ENCODE results near the gene ZNF318. TPM values are rescaled to one million over a fixed set of nuclear protein-coding genes. Genes with fewer than 3 reads are reported as not detected.

Gene ZNF318
- total and polyA plus RNA-seq, 10 of the 15 experiments (the other 5 are each of a cell fraction or from before 2014, with no cell fraction given), result 3.4 to 79.8 (median 13.7) TPM

DNA sequence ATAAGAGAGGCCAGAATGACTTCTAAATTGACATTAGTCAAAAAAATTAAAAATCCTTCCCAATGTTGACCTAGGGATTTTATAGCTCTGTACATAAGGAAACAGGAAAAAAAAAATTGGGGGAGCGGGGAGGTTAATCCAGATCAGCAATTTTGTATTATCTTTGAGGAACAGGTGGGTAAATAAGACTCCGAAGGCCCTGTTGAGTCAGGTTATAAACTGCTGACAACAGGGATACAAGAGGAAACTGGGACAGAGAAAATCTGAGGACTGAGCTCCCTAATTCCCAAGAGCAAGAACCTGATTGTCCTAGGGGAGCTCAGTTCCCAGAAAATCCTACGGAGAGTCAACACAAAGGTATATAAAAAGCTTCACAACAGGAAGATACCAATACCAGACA lies 34.0 kb downstream of the ZNF318 start:
- H3K9ac ChIP-seq (ENCODE audit: control insufficient read depth, insufficient read depth, low read length), result no peak overlapping the region
- no peaks in the 10 kb centered on the region for H3K9me3 ChIP-seq (replicated peaks; ENCODE audit: control insufficient read depth, insufficient read depth, low read length)
- DNase-seq (ENCODE audit: low read depth, low spot score), result no peak
- H2AFZ ChIP-seq (ENCODE audit: control insufficient read depth, low read depth, low read length), result no peak overlapping the region
- no TSS peak for BruUV-seq (replicated peaks)
- SMC1A ChIA-PET (ENCODE audit: uncharacterized antibody, unreplicated experiment), result interaction anchor here (0.7 to 8.4 kb wide), 16 partner anchors 14 to 70 kb away, joined by 3 to 90 read pairs (median 8); partner anchors contain the start of gene CRIP3
- H3K79me2 ChIP-seq (ENCODE audit: control insufficient read depth, insufficient read depth, low read length), result peaks cover 3% of the 10 kb centered on the region
- in situ Hi-C loops (cut with MboI), result no loop called here
- no peaks in the 10 kb centered on the region for H3K27me3 ChIP-seq (replicated peaks in 1 of 2; ENCODE audit: control insufficient read depth in 2 of 2, insufficient read depth in 2 of 2, low read length in 1 of 2)
- intact Hi-C loops (cut with micrococcal nuclease; ENCODE audit: unreplicated experiment), result loop anchor here (2.0 kb wide), 1 partner anchor 73 kb away; no protein-coding TSS in a partner anchor
- H3K4me1 ChIP-seq (ENCODE audit: control insufficient read depth, insufficient read depth, low read length), result peaks cover 31% of the 10 kb centered on the region
- ATAC-seq, result no peak
- RAD21 ChIA-PET (ENCODE audit: unreplicated experiment), result interaction anchor here (1.2 to 5.7 kb wide), 9 partner anchors 20 to 71 kb away, joined by 3 to 48 read pairs (median 8); partner anchors contain the start of gene CRIP3
- no peak for FAIRE-seq
- WGBS (ENCODE audit: insufficient coverage, insufficient replicate concordance, low lambda C conversion rate, missing lambda C conversion rate), result 100% methylated on average over 3 of the region's 3 CpGs
- no peak overlapping the region for H3K4me3 ChIP-seq
- H3K36me3 ChIP-seq (ENCODE audit: control insufficient read depth in 2 of 2, insufficient read depth in 2 of 2, low read length in 1 of 2), result peaks cover 4 to 33% of the 10 kb centered on the region in 2 experiments
- H3K27ac ChIP-seq (ENCODE audit: control insufficient read depth, insufficient read depth), result no peak overlapping the region
- POLR2A ChIA-PET, result interaction anchor here (0.6 to 3.6 kb wide), 9 partner anchors 8 to 67 kb away, joined by 3 to 21 read pairs (median 5); partner anchors contain the start of gene ZNF318
- peaks cover 2% of the 10 kb centered on the region; the same call in 1 of the 2 replicates for H4K20me1 ChIP-seq (ENCODE audit: control insufficient read depth, insufficient read depth)
- TF ChIP-seq, protein P1, sequence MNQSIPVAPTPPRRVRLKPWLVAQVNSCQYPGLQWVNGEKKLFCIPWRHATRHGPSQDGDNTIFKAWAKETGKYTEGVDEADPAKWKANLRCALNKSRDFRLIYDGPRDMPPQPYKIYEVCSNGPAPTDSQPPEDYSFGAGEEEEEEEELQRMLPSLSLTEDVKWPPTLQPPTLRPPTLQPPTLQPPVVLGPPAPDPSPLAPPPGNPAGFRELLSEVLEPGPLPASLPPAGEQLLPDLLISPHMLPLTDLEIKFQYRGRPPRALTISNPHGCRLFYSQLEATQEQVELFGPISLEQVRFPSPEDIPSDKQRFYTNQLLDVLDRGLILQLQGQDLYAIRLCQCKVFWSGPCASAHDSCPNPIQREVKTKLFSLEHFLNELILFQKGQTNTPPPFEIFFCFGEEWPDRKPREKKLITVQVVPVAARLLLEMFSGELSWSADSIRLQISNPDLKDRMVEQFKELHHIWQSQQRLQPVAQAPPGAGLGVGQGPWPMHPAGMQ (IDR thresholded peaks at IDR 0.05; ENCODE audit: borderline replicate concordance), result no peak
- TF ChIP-seq, protein P2, sequence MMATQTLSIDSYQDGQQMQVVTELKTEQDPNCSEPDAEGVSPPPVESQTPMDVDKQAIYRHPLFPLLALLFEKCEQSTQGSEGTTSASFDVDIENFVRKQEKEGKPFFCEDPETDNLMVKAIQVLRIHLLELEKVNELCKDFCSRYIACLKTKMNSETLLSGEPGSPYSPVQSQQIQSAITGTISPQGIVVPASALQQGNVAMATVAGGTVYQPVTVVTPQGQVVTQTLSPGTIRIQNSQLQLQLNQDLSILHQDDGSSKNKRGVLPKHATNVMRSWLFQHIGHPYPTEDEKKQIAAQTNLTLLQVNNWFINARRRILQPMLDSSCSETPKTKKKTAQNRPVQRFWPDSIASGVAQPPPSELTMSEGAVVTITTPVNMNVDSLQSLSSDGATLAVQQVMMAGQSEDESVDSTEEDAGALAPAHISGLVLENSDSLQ (IDR thresholded peaks at IDR 0.05), result no peak
- TF ChIP-seq STAT1 (conservative IDR thresholded peaks at IDR 0.05), result no peak
- no peak for TF ChIP-seq ZNF622 (IDR thresholded peaks at IDR 0.05)
- TF ChIP-seq SRF (IDR thresholded peaks at IDR 0.05; ENCODE audit: low read depth in 2 of 2, low read length in 2 of 2), result no peak
- CTCF ChIA-PET, result interaction anchor here (0.7 to 7.9 kb wide), 22 partner anchors 11 to 72 kb away, joined by 3 to 83 read pairs (median 6); partner anchors contain the start of genes CRIP3, SLC22A7 and ZNF318
- H3K4me2 ChIP-seq (ENCODE audit: control insufficient read depth, insufficient read depth), result no peak overlapping the region
